Renal cortical epithelial cell (primary cell): Measurements from ENCODE around the gene THEM4. TPM values are rescaled to one million over a fixed set of nuclear protein-coding genes. Genes with fewer than 3 reads are reported as not detected.
"Not testable (repeated sequence)": the region's sequence is repeated elsewhere in the genome, so short reads cannot be mapped to it uniquely, and the experiment has no call there.

Source experiments
- DNase-seq: peaks from one replicate; pipeline ENCODE4 v3.0.0-alpha.2; 2011; ENCODE audit warnings: low read depth
- total RNA-seq: library from RNA; depleted of rRNA; stranded (reverse); fragments of >200 nt; gene quantifications from 2 replicates; pipeline ENCODE4 v1.2.3, GENCODE V29; 2014

The THEM4 gene
- total RNA-seq, 1 donor from 2014 or later = 19.8 TPM

GRCh38 chr1:151859891-151860293 is 49.4 kb downstream of the THEM4 start:
- no peak for DNase-seq

GRCh38 chr1:151858886-151859665 is 50.2 kb downstream of the THEM4 start:
- DNase-seq = no peak

GRCh38 chr1:151858030-151858746 is 51.1 kb downstream of the THEM4 start:
- no peak for DNase-seq

GRCh38 chr1:151855933-151856332 is 53.4 kb downstream of the THEM4 start:
- DNase-seq = no peak

- DNase-seq = not testable (repeated sequence)
Observed at GRCh38 chr1:151855516-151855915, 53.8 kb downstream of the THEM4 start.

- no peak for DNase-seq
Observed at GRCh38 chr1:151854658-151855057, 54.7 kb downstream of the THEM4 start.

- DNase-seq = no peak
Observed at GRCh38 chr1:151853411-151853943, 55.8 kb downstream of the THEM4 start, which contains the start of gene THEM5. TSS of gene THEM5 (minus strand) at chr1:151853712. CDS start at chr1:151853565, 147 bp downstream.

- DNase-seq = no peak
Observed at GRCh38 chr1:151852733-151853132, 56.6 kb downstream of the THEM4 start.

- no peak for DNase-seq
Observed at GRCh38 chr1:151851886-151852285, 57.4 kb downstream of the THEM4 start.

GRCh38 chr1:151849871-151850270 is 59.4 kb downstream of the THEM4 start:
- DNase-seq = no peak

GRCh38 chr1:151849126-151849525 is 60.2 kb downstream of the THEM4 start:
- no peak for DNase-seq

- DNase-seq = no peak
Observed at GRCh38 chr1:151847867-151848596, 61.3 kb downstream of the THEM4 start.

- no peak for DNase-seq
Observed at GRCh38 chr1:151846686-151847237, 62.5 kb downstream of the THEM4 start.

GRCh38 chr1:151846062-151846568 is 63.2 kb downstream of the THEM4 start:
- DNase-seq = no peak

- no peak for DNase-seq
Observed at GRCh38 chr1:151843398-151843797, 65.9 kb downstream of the THEM4 start.

- DNase-seq = peak; percentile 86
Observed at GRCh38 chr1:151841141-151841540, 68.2 kb downstream of the THEM4 start.

- DNase-seq = no peak
Observed at GRCh38 chr1:151840421-151840820, 68.9 kb downstream of the THEM4 start.

- DNase-seq = no peak
Observed at GRCh38 chr1:151839457-151840403, 69.6 kb downstream of the THEM4 start, which contains the start of gene C2CD4D. TSS of gene C2CD4D (minus strand) at chr1:151839820. CDS start at chr1:151838989, 831 bp downstream.

GRCh38 chr1:151839082-151839412 is 70.3 kb downstream of the THEM4 start:
- no peak for DNase-seq
